WTC11 (cell line): ENCODE measurements around the gene NIPA2.

Experiments used
- ATF3 ChIP-seq: sonication (generic); formaldehyde crosslinking; conservative IDR thresholded peaks from 2 replicates; pipeline ENCODE4 v1.8.1; 2022; ENCODE audit warnings: mild to moderate bottlenecking, missing genetic modification reagents
- CTCF ChIP-seq: fragments of 200-600 bp; IDR thresholded peaks from 2 replicates; pipeline ENCODE4 v1.8.0; 2022; ENCODE audit warnings: antibody characterized with exemption
- ESRRA ChIP-seq: sonication (generic); formaldehyde crosslinking; IDR thresholded peaks from 2 replicates; pipeline ENCODE4 v1.8.1; 2022; ENCODE audit warnings: mild to moderate bottlenecking, missing genetic modification reagents, borderline replicate concordance
- TEAD4 ChIP-seq: sonication (generic); formaldehyde crosslinking; IDR thresholded peaks from 2 replicates; pipeline ENCODE4 v1.8.0; 2022; ENCODE audit warnings: mild to moderate bottlenecking, missing genetic modification reagents

GRCh38 chr15:22902046-22902445, 63.6 kb downstream of the NIPA2 start:
- no peak for TF ChIP-seq TEAD4 (CRISPR knock-in tag)
- no peak for TF ChIP-seq CTCF
- no peak for TF ChIP-seq ESRRA (CRISPR knock-in tag)
- no peak for TF ChIP-seq ATF3 (CRISPR knock-in tag)
